Neuronal stem cell (in vitro differentiated cells): Measurements from ENCODE around the gene RHD.
"Not testable (repeated sequence)": the region's sequence is repeated elsewhere in the genome, so short reads cannot be mapped to it uniquely, and the experiment has no call there.

ENCODE experiments used
- DNase-seq: peaks from one replicate; pipeline ENCODE4 v3.0.0-alpha.2; 2013; ENCODE audit warnings: low spot score
- H2AFZ ChIP-seq: one replicate; pipeline ENCODE4 v1.6.1; 2013; ENCODE audit warnings: mild to moderate bottlenecking, low read length, inconsistent platforms
- H2AK5ac ChIP-seq: 2 replicates; pipeline ENCODE4 v1.6.1; 2013; ENCODE audit warnings: low read depth, mild to moderate bottlenecking, inconsistent platforms, low read length, moderate library complexity, mixed read lengths
- H2BK120ac ChIP-seq: 2 replicates; pipeline ENCODE4 v1.6.1; 2013; ENCODE audit warnings: low read depth, mild to moderate bottlenecking, inconsistent platforms, low read length, moderate library complexity, mixed read lengths
- H2BK12ac ChIP-seq: one replicate; pipeline ENCODE4 v1.6.1; 2013; ENCODE audit warnings: low read length, inconsistent platforms
- H2BK15ac ChIP-seq: 2 replicates; pipeline ENCODE4 v1.6.1; 2013; ENCODE audit warnings: mild to moderate bottlenecking, low read length, inconsistent platforms, mixed read lengths
- H2BK5ac ChIP-seq: one replicate; pipeline ENCODE4 v1.6.1; 2013; ENCODE audit warnings: inconsistent platforms, mild to moderate bottlenecking, low read length, moderate library complexity
- H3K14ac ChIP-seq: one replicate; pipeline ENCODE4 v1.6.1; 2013; ENCODE audit warnings: low read length, inconsistent platforms
- H3K18ac ChIP-seq: 2 replicates; pipeline ENCODE4 v1.6.1; 2013; ENCODE audit warnings: low read length, inconsistent platforms
- H3K23ac ChIP-seq: 2 replicates; pipeline ENCODE4 v1.6.1; 2013; ENCODE audit warnings: low read depth, mild to moderate bottlenecking, mixed read lengths, low read length, inconsistent platforms; ENCODE audit not compliant: poor library complexity
- H3K27ac ChIP-seq: replicated peaks from 3 replicates; pipeline ENCODE4 v1.5.1; 2013; ENCODE audit warnings: low read length, inconsistent platforms
- H3K27me3 ChIP-seq, 3 experiments: 2 replicates each; pipeline ENCODE4 v1.6.1; 2013; ENCODE audit warnings: low read length in 3 of 3, mild to moderate bottlenecking in 2 of 3, inconsistent platforms in 1 of 3, low read depth in 1 of 3, mixed read lengths in 1 of 3, moderate library complexity in 1 of 3; ENCODE audit not compliant: control insufficient read depth in 3 of 3, insufficient read depth in 3 of 3
- H3K36me3 ChIP-seq, 2 donors: replicated peaks in 1 of 2; 2 replicates each; pipeline ENCODE4 v1.6.1; 2013; ENCODE audit warnings: low read length in 2 of 2; ENCODE audit not compliant: control insufficient read depth in 2 of 2, insufficient read depth in 2 of 2
- H3K4ac ChIP-seq: 2 replicates; pipeline ENCODE4 v1.6.1; 2013; ENCODE audit warnings: inconsistent platforms, mild to moderate bottlenecking, low read length, moderate library complexity
- H3K4me1 ChIP-seq, 2 donors: 1 replicate in 1 of 2; 2 replicates in 1 of 2; pipeline ENCODE4 v1.6.1; 2013; ENCODE audit warnings: low read length in 2 of 2, low read depth in 1 of 2; ENCODE audit not compliant: control insufficient read depth in 2 of 2, insufficient read depth in 1 of 2
- H3K4me2 ChIP-seq: one replicate; pipeline ENCODE4 v1.6.1; 2013; ENCODE audit warnings: mild to moderate bottlenecking, low read length, inconsistent platforms; ENCODE audit not compliant: insufficient read depth, poor library complexity, severe bottlenecking
- H3K4me3 ChIP-seq, 2 donors: 2 replicates each; pipeline ENCODE4 v1.5.1; 2013; ENCODE audit warnings: low read length in 2 of 2, mild to moderate bottlenecking in 2 of 2, inconsistent platforms in 1 of 2, moderate library complexity in 1 of 2
- H3K79me1 ChIP-seq: one replicate; pipeline ENCODE4 v1.6.1; 2013; ENCODE audit warnings: low read depth, mild to moderate bottlenecking, inconsistent platforms, low read length, moderate library complexity
- H3K9ac ChIP-seq: one replicate; pipeline ENCODE4 v1.6.1; 2013; ENCODE audit warnings: mild to moderate bottlenecking, low read depth, low read length, inconsistent platforms; ENCODE audit not compliant: poor library complexity
- H3K9me3 ChIP-seq, 2 donors: replicated peaks in 1 of 2; 2 replicates each; pipeline versions ENCODE3 to v1.6.1; 2013; ENCODE audit warnings: low read length in 2 of 2, mild to moderate bottlenecking in 2 of 2, inconsistent platforms in 1 of 2, low read depth in 1 of 2, mixed read lengths in 1 of 2, moderate library complexity in 1 of 2; ENCODE audit not compliant: control insufficient read depth in 2 of 2, insufficient read depth in 1 of 2
- H4K8ac ChIP-seq: one replicate; pipeline ENCODE4 v1.6.1; 2013; ENCODE audit warnings: low read depth, mild to moderate bottlenecking, inconsistent platforms, low read length, moderate library complexity
- H4K91ac ChIP-seq: one replicate; pipeline ENCODE4 v1.6.1; 2013; ENCODE audit warnings: low read length, low read depth, mild to moderate bottlenecking, inconsistent platforms; ENCODE audit not compliant: poor library complexity
- WGBS, 2 donors: extraction: QIAGEN DNeasy Blood & Tissue Kit; methylation state at CpG; one replicate each; pipeline ENCODE4 v1.1.7; 2013; ENCODE audit warnings: missing lambda C conversion rate in 2 of 2, mixed read lengths in 1 of 2; ENCODE audit not compliant: insufficient read length in 2 of 2, insufficient replicate concordance in 1 of 2; ENCODE audit errors: extremely low coverage in 2 of 2; 5-methylcytosine and 5-hydroxymethylcytosine counted together

Gene RHD

DNA sequence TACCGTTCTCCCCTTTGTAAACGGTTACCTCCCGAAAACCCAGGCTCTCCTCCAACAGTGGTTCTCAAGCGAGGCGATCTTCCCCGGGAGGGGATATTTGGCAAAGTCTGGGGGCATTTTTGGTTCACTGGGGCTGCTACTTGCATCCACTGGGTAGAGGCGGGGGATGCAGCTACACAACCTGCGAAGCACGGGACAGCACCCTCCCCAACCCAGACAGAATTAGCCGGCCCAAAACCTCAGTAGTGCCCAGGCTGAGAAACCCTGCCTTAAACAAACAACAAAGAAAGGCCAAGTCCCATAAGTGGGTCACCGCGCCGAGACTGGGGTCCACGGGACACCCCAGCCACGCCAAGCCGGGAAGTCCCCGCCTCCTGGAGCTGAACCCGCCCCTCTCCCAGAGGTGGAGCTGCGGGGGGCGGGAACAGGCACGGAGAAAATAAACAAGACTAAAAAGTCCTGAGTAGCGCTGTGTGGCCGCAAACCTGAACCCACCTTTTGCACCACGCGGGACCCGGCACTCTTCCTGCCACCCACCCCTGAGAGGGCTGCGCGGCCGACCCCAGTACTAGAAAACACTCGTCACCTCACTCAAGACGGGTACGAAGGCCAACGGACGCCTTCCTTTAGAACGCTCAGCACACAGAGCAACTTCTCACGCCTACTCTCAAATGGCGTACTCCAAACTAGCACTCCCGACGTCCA is 65.3 kb downstream of the RHD start:
- DNase-seq, result peak; percentile 21
- peak overlapping the region; percentile 88 for H3K27ac ChIP-seq
- not testable (repeated sequence) for H3K27me3 ChIP-seq

DNA sequence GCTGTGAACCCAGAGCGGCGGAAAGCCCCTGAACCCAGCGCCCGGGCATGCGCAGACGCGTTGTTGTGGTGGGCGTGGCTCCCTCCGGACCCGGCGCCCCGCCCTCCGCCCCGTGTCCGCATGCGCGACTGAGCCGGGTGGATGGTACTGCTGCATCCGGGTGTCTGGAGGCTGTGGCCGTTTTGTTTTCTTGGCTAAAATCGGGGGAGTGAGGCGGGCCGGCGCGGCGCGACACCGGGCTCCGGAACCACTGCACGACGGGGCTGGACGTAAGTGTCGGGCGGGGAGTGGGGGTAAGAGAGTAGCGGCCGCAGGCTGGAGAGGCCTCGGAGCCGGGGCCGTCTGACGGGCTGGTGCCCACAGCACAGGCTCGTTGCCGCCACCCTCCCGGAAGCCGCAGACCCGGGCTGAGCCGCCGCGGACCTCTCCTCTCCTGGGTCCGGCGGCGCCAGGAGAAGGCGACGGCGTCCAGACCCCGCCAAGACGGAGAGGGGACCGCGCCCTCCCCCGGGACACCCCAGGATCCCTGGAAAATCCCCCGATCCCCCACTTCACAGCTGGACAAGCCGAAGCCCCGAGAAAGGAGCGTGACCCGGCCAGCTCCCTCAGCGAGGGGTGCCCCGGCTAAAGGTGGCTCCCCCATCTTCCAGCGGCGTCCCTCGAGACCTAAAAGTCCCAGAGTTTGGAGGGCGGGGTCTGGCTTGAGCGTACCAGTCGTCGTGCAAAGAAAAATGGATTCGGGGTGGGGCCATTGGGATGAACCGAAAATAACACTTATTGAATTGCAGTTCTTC is 66.1 kb downstream of the RHD start, which contains the start of gene TMEM50A:
TSS of gene TMEM50A (plus strand) at position 147 of the 794 bp plus-strand sequence. CDS start 2,153 bp downstream, outside the sequence.
- H3K27ac ChIP-seq, result peak within 1 kb of the TSS; percentile 97
- peak within 1 kb of the TSS; percentile 46 for H2AK5ac ChIP-seq
- peak; percentile 93 for DNase-seq
- H3K14ac ChIP-seq, result peak within 1 kb of the TSS; percentile 89
- H3K4ac ChIP-seq, result no peak within 1 kb of the TSS
- peak within 1 kb of the TSS; percentile 99 for H2BK15ac ChIP-seq
- no peak within 1 kb of the TSS for H2BK120ac ChIP-seq
- H3K4me3 ChIP-seq, result peak within 1 kb of the TSS; percentile 97
- H2BK5ac ChIP-seq, result peak within 1 kb of the TSS; percentile 93
- no peaks in the 10 kb centered on the region for H3K27me3 ChIP-seq
- H3K18ac ChIP-seq, result peak within 1 kb of the TSS; percentile 98
- H2BK12ac ChIP-seq, result no peak within 1 kb of the TSS
- no peaks in the 10 kb centered on the region for H3K4me1 ChIP-seq
- H3K4me2 ChIP-seq, result peak within 1 kb of the TSS; percentile 73
- no CpG with 5 or more reads among the region's 75 CpGs for WGBS, 2 donors
- H2AFZ ChIP-seq, result peak within 1 kb of the TSS; percentile 98
- H3K9me3 ChIP-seq, result no peaks in the 10 kb centered on the region
- H3K23ac ChIP-seq, result peak within 1 kb of the TSS; percentile 85
- peak within 1 kb of the TSS; percentile 95 for H3K9ac ChIP-seq
- H4K91ac ChIP-seq, result no peak within 1 kb of the TSS
- no peak within 1 kb of the TSS for H4K8ac ChIP-seq
- H3K79me1 ChIP-seq, result peaks cover 4% of the 10 kb centered on the region
- peaks cover 0 to 23% of the 10 kb centered on the region in 2 donors for H3K36me3 ChIP-seq

More for the DNA sequence above, 65.3 kb downstream of the RHD start:
- H4K8ac ChIP-seq, H3K4ac ChIP-seq, H3K9me3 ChIP-seq, H3K23ac ChIP-seq, H3K4me1 ChIP-seq, H2AK5ac ChIP-seq, H4K91ac ChIP-seq, H2BK12ac ChIP-seq, H2BK120ac ChIP-seq, H3K79me1 ChIP-seq, H3K14ac ChIP-seq, H2BK5ac ChIP-seq, H2BK15ac ChIP-seq: not testable (repeated sequence)
- Histone ChIP-seq H3K4me2 (peak overlapping the region; percentile 18), H3K9ac (peak overlapping the region; percentile 81), H3K18ac (peak overlapping the region; percentile 64), H3K36me3 (peaks cover 0 to 15% of the 10 kb centered on the region in 2 donors), H2AFZ (peak overlapping the region; percentile 72), H3K4me3 (peak overlapping the region; percentile 88 to 97)
- WGBS, 2 donors, result no CpG with 5 or more reads among the region's 39 CpGs

DNA sequence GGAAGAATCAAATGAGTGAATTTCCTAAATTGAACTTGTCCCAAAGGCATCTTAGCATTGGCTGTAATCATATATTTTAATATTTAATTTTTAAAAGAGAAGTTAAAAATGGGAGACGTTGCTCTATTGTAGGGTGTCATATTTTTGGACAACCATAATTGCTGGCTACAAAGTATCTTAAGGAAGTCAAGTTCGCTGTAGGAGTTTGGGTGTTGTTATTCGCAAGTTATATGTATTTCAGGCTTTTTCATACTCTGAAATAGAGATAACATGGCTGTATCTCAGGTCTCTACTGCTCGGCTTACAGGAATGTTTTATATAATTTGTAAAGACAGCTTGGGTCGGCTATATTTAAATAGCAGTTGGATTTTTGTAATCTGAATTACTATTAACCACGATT is 66.7 kb downstream of the RHD start:
- Histone ChIP-seq H3K9ac (no peak overlapping the region), H3K27me3 (no peaks in the 10 kb centered on the region), H2BK5ac (no peak overlapping the region), H3K27ac (no peak overlapping the region), H4K91ac (no peak overlapping the region), H3K4me3 (peak overlapping the region; percentile 97), H3K14ac (no peak overlapping the region), H2AK5ac (no peak overlapping the region), H3K4me1 (no peaks in the 10 kb centered on the region), H2BK15ac (no peak overlapping the region), H2AFZ (peak overlapping the region; percentile 98), H3K36me3 (peaks cover 4 to 29% of the 10 kb centered on the region in 2 donors), H3K79me1 (peaks cover 6% of the 10 kb centered on the region), H3K4me2 (peak overlapping the region; percentile 57), H3K4ac (no peak overlapping the region), H2BK12ac (no peak overlapping the region), H4K8ac (no peak overlapping the region), H3K23ac (no peak overlapping the region), H3K18ac (no peak overlapping the region), H2BK120ac (no peak overlapping the region), H3K9me3 (no peaks in the 10 kb centered on the region)
- WGBS, 2 donors, result no CpG with 5 or more reads among the region's 6 CpGs
- no peak for DNase-seq

DNA sequence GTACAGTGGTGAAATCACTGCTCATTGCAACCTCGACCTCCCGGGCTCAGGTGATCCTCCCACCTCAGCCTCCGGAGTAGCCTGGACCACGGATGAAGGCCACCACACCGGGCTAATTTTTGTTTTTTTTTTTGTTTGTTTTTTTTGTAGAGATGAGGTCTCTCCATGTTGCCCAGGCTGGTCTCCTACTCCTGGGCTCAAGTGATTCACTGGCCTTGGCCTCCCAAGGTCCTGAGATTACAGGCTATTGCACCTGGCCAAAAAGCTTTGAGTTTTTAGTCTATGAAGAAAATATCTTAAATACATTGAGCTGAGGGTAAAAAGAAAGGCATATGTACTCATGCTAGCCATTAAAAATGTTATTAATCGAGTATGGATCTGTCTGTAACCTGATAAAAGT is 69.4 kb downstream of the RHD start:
- Histone ChIP-seq H3K14ac (no peak overlapping the region), H3K36me3 (peaks cover 6 to 53% of the 10 kb centered on the region in 2 donors), H3K27ac (no peak overlapping the region), H2AFZ (no peak overlapping the region), H4K91ac (no peak overlapping the region), H2BK5ac (no peak overlapping the region), H3K4me3 (no peak overlapping the region), H3K4me1 (no peaks in the 10 kb centered on the region), H3K79me1 (peaks cover 6% of the 10 kb centered on the region), H2BK12ac (no peak overlapping the region), H2BK15ac (no peak overlapping the region), H3K4me2 (no peak overlapping the region), H3K18ac (no peak overlapping the region), H4K8ac (no peak overlapping the region), H3K27me3 (no peaks in the 10 kb centered on the region), H3K9me3 (no peaks in the 10 kb centered on the region), H3K9ac (no peak overlapping the region), H2BK120ac (no peak overlapping the region), H3K4ac (no peak overlapping the region), H3K23ac (no peak overlapping the region), H2AK5ac (no peak overlapping the region)
- DNase-seq, result no peak
- no CpG with 5 or more reads among the region's 6 CpGs for WGBS, 2 donors
